Breast epithelium (tissue), 3 donors: ENCODE measurements around the gene DGKQ.

Experiments used
- CTCF ChIP-seq, 3 donors: fragments of 450-650 bp; IDR thresholded peaks; one replicate each; pipeline ENCODE4 v1.5.1; 2016 to 2017; ENCODE audit warnings: antibody characterized with exemption in 3 of 3, mild to moderate bottlenecking in 3 of 3, moderate library complexity in 3 of 3
- POLR2A ChIP-seq: fragments of 450-650 bp; IDR thresholded peaks from one replicate; pipeline ENCODE4 v1.6.1; 2016; ENCODE audit warnings: antibody characterized with exemption, mild to moderate bottlenecking, moderate library complexity
- POLR2AphosphoS5 ChIP-seq, 3 donors: sonication (generic); formaldehyde crosslinking; IDR thresholded peaks; one replicate each; pipeline ENCODE4 v1.6.1; 2017; ENCODE audit warnings: antibody characterized with exemption in 3 of 3

GRCh38 chr4:955161-955921 is 18.0 kb downstream of the DGKQ start:
- TF ChIP-seq CTCF (IDR thresholded peaks at IDR 0.05) (no peak), POLR2AphosphoS5 (IDR thresholded peaks at IDR 0.05) (no peak), POLR2A (no peak)
